A549 (cell line): ENCODE results near the gene ENTPD5. TPM values are rescaled to one million over a fixed set of nuclear protein-coding genes. Genes with fewer than 3 reads are reported as not detected.

Experiments used
- ATAC-seq, 2 experiments: fragments of 200-7000 bp in 1 of 2; fragments of >200 bp in 1 of 2; cut with Nextera tagmentation in 1 of 2; cut with Tn5 transposase in 1 of 2; 3 replicates each; pipeline versions ENCODE4 v1.8.0 to v1.9.1; 2018 to 2020; ENCODE audit warnings: mild to moderate bottlenecking in 1 of 2, moderate library complexity in 1 of 2
- CTCF ChIA-PET: fragments of 300-600 bp; sonication (Branson Sonifier 250); formaldehyde crosslinking; extraction: SDS; loops from one replicate; lab custom pipeline; 2021; ENCODE audit warnings: antibody characterized with exemption, inconsistent platforms; lab: Yijun Ruan, JAX
- POLR2A ChIA-PET: fragments of 350-600 bp; formaldehyde crosslinking; extraction: SDS; loops from one replicate; lab custom pipeline; 2021; ENCODE audit warnings: antibody characterized with exemption, inconsistent platforms; lab: Yijun Ruan, JAX
- DNase-seq, 2 experiments: peaks; one replicate each; pipeline versions ENCODE4 v3.0.0 to v3.0.0-alpha.2; 2011 to 2016; ENCODE audit warnings: low read depth in 1 of 2, low spot score in 1 of 2
- FAIRE-seq: peaks from 2 replicates; lab custom pipeline; 2011; peaks lifted over from hg19 to GRCh38; lab: Jason Lieb, UNC
- H3K27ac ChIP-seq, 2 experiments: fragments of >200 bp; sonication (Bioruptor Twin); formaldehyde crosslinking; 3 replicates each; pipeline ENCODE4 v1.5.1; 2016 to 2017
- H3K4me1 ChIP-seq: fragments of >200 bp; sonication (Bioruptor Twin); formaldehyde crosslinking; 3 replicates; pipeline ENCODE4 v1.6.1; 2016
- H3K4me2 ChIP-seq: fragments of >200 bp; sonication (Bioruptor Twin); formaldehyde crosslinking; 3 replicates; pipeline ENCODE4 v1.6.1; 2016
- H3K4me3 ChIP-seq: fragments of >200 bp; sonication (Bioruptor Twin); formaldehyde crosslinking; 3 replicates; pipeline ENCODE4 v1.5.1; 2016
- H3K9me3 ChIP-seq: fragments of >200 bp; sonication (Bioruptor Twin); formaldehyde crosslinking; 3 replicates; pipeline ENCODE4 v1.6.1; 2016
- BHLHE40 ChIP-seq: IDR thresholded peaks from 2 replicates; pipeline ENCODE4 v1.6.1; 2012; ENCODE audit warnings: low read depth, low read length, inconsistent platforms
- CBX8 ChIP-seq: fragments of 200-600 bp; sonication (generic); IDR thresholded peaks from 2 replicates; pipeline ENCODE4 v1.6.1; 2016
- CHD4 ChIP-seq: fragments of 200-600 bp; sonication (generic); IDR thresholded peaks from 2 replicates; pipeline ENCODE4 v1.6.1; 2016; ENCODE audit warnings: antibody characterized with exemption, mild to moderate bottlenecking, borderline replicate concordance
- CTCF ChIP-seq: fragments of >200 bp; sonication (Bioruptor Twin); formaldehyde crosslinking; IDR thresholded peaks from 3 replicates; pipeline ENCODE4 v1.5.1; 2016
- E2F6 ChIP-seq: IDR thresholded peaks from 2 replicates; pipeline ENCODE4 v1.6.1; 2012; ENCODE audit warnings: low read depth, borderline replicate concordance
- EHF ChIP-seq: fragments of 250-450 bp; sonication (Bioruptor Pico); IDR thresholded peaks from 2 replicates; pipeline ENCODE4 v1.5.0; 2020; ENCODE audit warnings: mild to moderate bottlenecking
- EHMT2 ChIP-seq: fragments of 200-600 bp; sonication (generic); IDR thresholded peaks from 2 replicates; pipeline ENCODE4 v1.6.1; 2016; ENCODE audit warnings: antibody characterized with exemption, low read depth, mild to moderate bottlenecking, moderate library complexity
- EP300 ChIP-seq, 2 experiments: fragments of >200 bp; sonication (Bioruptor Twin); formaldehyde crosslinking; IDR thresholded peaks; 2 replicates in 1 of 2; 3 replicates in 1 of 2; pipeline ENCODE4 v1.6.1; 2016 to 2017
- FOSB ChIP-seq: fragments of 250-450 bp; sonication (Bioruptor Pico); IDR thresholded peaks from 2 replicates; pipeline ENCODE4 v1.5.0; 2020; ENCODE audit warnings: mild to moderate bottlenecking, moderate library complexity
- FOXS1 ChIP-seq: fragments of 250-450 bp; sonication (Bioruptor Pico); IDR thresholded peaks from 2 replicates; pipeline ENCODE4 v1.5.0; 2020; ENCODE audit warnings: mild to moderate bottlenecking, moderate library complexity
- HDAC2 ChIP-seq: fragments of 200-600 bp; sonication (generic); IDR thresholded peaks from 2 replicates; pipeline ENCODE4 v1.6.1; 2016
- HEYL ChIP-seq: fragments of 250-450 bp; sonication (Bioruptor Pico); IDR thresholded peaks from 2 replicates; pipeline ENCODE4 v1.8.0; 2021; ENCODE audit warnings: mild to moderate bottlenecking, moderate library complexity
- HOXB13 ChIP-seq: fragments of 250-450 bp; sonication (Bioruptor Pico); IDR thresholded peaks from 2 replicates; pipeline ENCODE4 v1.5.0; 2020; ENCODE audit warnings: low read depth, mild to moderate bottlenecking, moderate library complexity
- HOXB5 ChIP-seq: fragments of 250-450 bp; sonication (Bioruptor Pico); IDR thresholded peaks from 2 replicates; pipeline ENCODE4 v1.5.0; 2020; ENCODE audit warnings: mild to moderate bottlenecking, moderate library complexity
- JUNB ChIP-seq: fragments of >200 bp; sonication (Bioruptor Twin); formaldehyde crosslinking; IDR thresholded peaks from 2 replicates; pipeline ENCODE4 v1.6.1; 2016
- KDM5A ChIP-seq: fragments of 200-600 bp; sonication (generic); IDR thresholded peaks from 2 replicates; pipeline ENCODE4 v1.6.1; 2016; ENCODE audit warnings: antibody characterized with exemption, mild to moderate bottlenecking
- NPAS2 ChIP-seq: fragments of 250-450 bp; sonication (Bioruptor Pico); IDR thresholded peaks from 2 replicates; pipeline ENCODE4 v1.8.0; 2022; ENCODE audit warnings: mild to moderate bottlenecking, moderate library complexity, borderline replicate concordance
- NR3C1 ChIP-seq: fragments of >200 bp; sonication (Bioruptor Twin); formaldehyde crosslinking; IDR thresholded peaks from 3 replicates; pipeline ENCODE4 v1.6.1; 2017
- PBX3 ChIP-seq: IDR thresholded peaks from 2 replicates; pipeline ENCODE4 v1.6.1; 2012
- POLR2A ChIP-seq: IDR thresholded peaks from 2 replicates; pipeline ENCODE4 v1.6.1; 2012; ENCODE audit warnings: mild to moderate bottlenecking, low read length
- RNF2 ChIP-seq: fragments of 200-600 bp; sonication (generic); IDR thresholded peaks from 2 replicates; pipeline ENCODE4 v1.6.1; 2016; ENCODE audit warnings: low read depth, mild to moderate bottlenecking, antibody characterized with exemption, moderate library complexity, borderline replicate concordance
- SMC3 ChIP-seq: fragments of >200 bp; sonication (Bioruptor Twin); formaldehyde crosslinking; IDR thresholded peaks from 3 replicates; pipeline ENCODE4 v1.6.1; 2018; ENCODE audit warnings: inconsistent platforms
- SREBF2 ChIP-seq: fragments of 450-650 bp; IDR thresholded peaks from 2 replicates; pipeline ENCODE4 v1.6.1; 2014; ENCODE audit warnings: mild to moderate bottlenecking, moderate library complexity
- TP53 ChIP-seq: fragments of 250-450 bp; sonication (Bioruptor Pico); IDR thresholded peaks from 2 replicates; pipeline ENCODE4 v1.5.0; 2021; ENCODE audit warnings: mild to moderate bottlenecking, moderate library complexity
- WGBS: methylation state at CpG from one replicate; pipeline ENCODE4 v1.1.6; 2017; ENCODE audit errors: missing lambda C conversion rate; 5-methylcytosine and 5-hydroxymethylcytosine counted together
- polyA plus RNA-seq, 4 experiments: library from polyadenylated mRNA; depleted of rRNA in 3 of 4; stranded (reverse); fragments of >200 nt; fragmentation: RNase III in 1 of 4; extraction: RNeasy Plus Mini Kit Qiagen cat#74134 plus additional on column Dnase treatment in 1 of 4; gene quantifications; 2 replicates in 3 of 4; 3 replicates in 1 of 4; pipeline ENCODE4 v1.2.3, GENCODE V29; 2011 to 2017
- TF ChIP-seq, protein P1 (sequence below): fragments of 150-350 bp; IDR thresholded peaks from 2 replicates; pipeline ENCODE4 v1.6.1; 2014; ENCODE audit warnings: low read depth, mild to moderate bottlenecking, low read length
- TF ChIP-seq, protein P2 (sequence below): fragments of >200 bp; sonication (Bioruptor Twin); formaldehyde crosslinking; IDR thresholded peaks from 2 replicates; pipeline ENCODE4 v1.6.1; 2016

Gene ENTPD5
- polyA plus RNA-seq, 2 of the 4 experiments (the other 2 are of a cell fraction), result 6.0 to 17.4 TPM

- Histone ChIP-seq H3K4me1 (no peaks in the 10 kb centered on the region), H3K9me3 (no peaks in the 10 kb centered on the region), H3K4me3 (no peak overlapping the region), H3K27ac (no peak overlapping the region), H3K4me2 (no peak overlapping the region)
- FAIRE-seq (peak; percentile 61), ATAC-seq (no peak), DNase-seq (no peak)
- TF ChIP-seq NR3C1 (no peak), JUNB (no peak), FOSB (no peak), SREBF2 (no peak), KDM5A (no peak), CBX8 (no peak), CTCF (no peak), HEYL (CRISPR knock-in tag) (no peak), EHMT2 (no peak), PBX3 (no peak), POLR2A (no peak), SMC3 (no peak), NPAS2 (CRISPR knock-in tag) (no peak)
- TF ChIP-seq, protein P1, sequence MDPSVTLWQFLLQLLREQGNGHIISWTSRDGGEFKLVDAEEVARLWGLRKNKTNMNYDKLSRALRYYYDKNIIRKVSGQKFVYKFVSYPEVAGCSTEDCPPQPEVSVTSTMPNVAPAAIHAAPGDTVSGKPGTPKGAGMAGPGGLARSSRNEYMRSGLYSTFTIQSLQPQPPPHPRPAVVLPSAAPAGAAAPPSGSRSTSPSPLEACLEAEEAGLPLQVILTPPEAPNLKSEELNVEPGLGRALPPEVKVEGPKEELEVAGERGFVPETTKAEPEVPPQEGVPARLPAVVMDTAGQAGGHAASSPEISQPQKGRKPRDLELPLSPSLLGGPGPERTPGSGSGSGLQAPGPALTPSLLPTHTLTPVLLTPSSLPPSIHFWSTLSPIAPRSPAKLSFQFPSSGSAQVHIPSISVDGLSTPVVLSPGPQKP, result no peak
- TF ChIP-seq, protein P2, sequence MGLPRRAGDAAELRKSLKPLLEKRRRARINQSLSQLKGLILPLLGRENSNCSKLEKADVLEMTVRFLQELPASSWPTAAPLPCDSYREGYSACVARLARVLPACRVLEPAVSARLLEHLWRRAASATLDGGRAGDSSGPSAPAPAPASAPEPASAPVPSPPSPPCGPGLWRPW, result no peak
- ChIA-PET POLR2A (interaction anchor here (1.0 kb wide), 1 partner anchor 10 kb away, joined by 7 read pairs; the partner anchor contains the start of genes BBOF1 and ENTPD5), CTCF (no interaction called here)
- 89% methylated on average over 3 of the region's 3 CpGs for WGBS
These were observed 10.0 kb upstream of the ENTPD5 start for GRCh38 chr14:74029136-74029535.

DNA sequence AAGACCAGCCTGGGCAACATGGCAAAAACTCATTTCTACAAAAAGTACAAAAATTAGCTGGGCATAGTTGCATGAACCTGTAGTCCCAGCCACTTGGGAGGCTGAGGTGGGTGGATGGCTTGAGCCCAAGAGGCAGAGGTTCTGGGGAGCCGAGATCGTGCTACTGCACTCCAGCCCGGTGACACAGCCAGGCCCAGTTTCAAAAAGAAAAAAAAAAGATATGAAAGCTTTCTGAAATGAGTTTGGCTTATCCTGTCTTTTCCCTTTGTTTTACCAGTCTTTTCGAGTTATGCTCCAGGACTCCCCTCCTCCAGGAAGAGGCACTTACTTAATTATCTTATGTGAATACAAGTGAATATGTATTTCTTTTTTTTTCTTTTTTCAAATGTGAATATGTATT, 3.3 kb upstream of the ENTPD5 start:
- ChIA-PET CTCF (no interaction called here), POLR2A (no interaction called here)
- WGBS, result 97% methylated on average over 4 of the region's 4 CpGs
- ATAC-seq, result no peak
- no peak overlapping the region for H3K27ac ChIP-seq
- no peak overlapping the region for H3K4me2 ChIP-seq
- H3K9me3 ChIP-seq, result no peaks in the 10 kb centered on the region
- DNase-seq, result no peak
- H3K4me1 ChIP-seq, result peaks cover 7% of the 10 kb centered on the region
- no peak for TF ChIP-seq EP300 (IDR thresholded peaks at IDR 0.05)
- TF ChIP-seq, protein P1, result no peak
- TF ChIP-seq JUNB, result no peak
- no peak for TF ChIP-seq HOXB5
- TF ChIP-seq FOXS1 (CRISPR knock-in tag), result no peak
- TF ChIP-seq, protein P2, result no peak
- no peak for TF ChIP-seq PBX3
- TF ChIP-seq CHD4, result no peak
- TF ChIP-seq NR3C1, result no peak
- no peak for TF ChIP-seq TP53
- TF ChIP-seq HOXB13, result no peak
- TF ChIP-seq BHLHE40, result no peak
- TF ChIP-seq EHMT2, result no peak
- no peak for TF ChIP-seq RNF2
- no peak for TF ChIP-seq E2F6
- TF ChIP-seq HDAC2, result no peak
- no peak for TF ChIP-seq CBX8
- no peak for TF ChIP-seq EHF (CRISPR knock-in tag)
- no peak for FAIRE-seq
- H3K4me3 ChIP-seq, result no peak overlapping the region
